Panc1 (cell line): ENCODE measurements around the gene CNBD2. TPM values are rescaled to one million over a fixed set of nuclear protein-coding genes. Genes with fewer than 3 reads are reported as not detected.

Experiments used
- ATAC-seq: fragments of 200-7000 bp; cut with Tn5 transposase; 2 replicates; pipeline ENCODE4 v1.9.1; 2020; ENCODE audit warnings: mild to moderate bottlenecking, moderate library complexity
- BruUV-seq: library from RNA; stranded (reverse); fragments of 400-500 nt; replicated peaks from 2 replicates; lab custom pipeline; 2021; lab: Mats Ljungman, UMichigan
- CTCF ChIA-PET: fragments of 300-600 bp; sonication (Branson Sonifier 250); formaldehyde crosslinking; loops from one replicate; lab custom pipeline; 2022; ENCODE audit warnings: antibody characterized with exemption; lab: Charles Lee
- POLR2A ChIA-PET: fragments of 300-600 bp; sonication (Branson Sonifier 250); formaldehyde crosslinking; loops from one replicate; lab custom pipeline; 2022; ENCODE audit warnings: antibody characterized with exemption; lab: Charles Lee
- DNase-seq: peaks from one replicate; pipeline ENCODE4 v3.0.0-alpha.2; 2010; ENCODE audit warnings: low read depth, low spot score
- H3K27ac ChIP-seq: 2 replicates; pipeline ENCODE4 v1.5.1; 2011; ENCODE audit warnings: mild to moderate bottlenecking, low read length, inconsistent platforms
- H3K27me3 ChIP-seq: fragments of 200-500 bp; sonication (Bioruptor generic); 2 replicates; pipeline ENCODE4 v1.6.0; 2014; ENCODE audit warnings: low read length, inconsistent platforms; ENCODE audit not compliant: control insufficient read depth, insufficient read depth
- H3K36me3 ChIP-seq: fragments of 200-500 bp; sonication (Bioruptor generic); 2 replicates; pipeline ENCODE4 v1.5.1; 2014; ENCODE audit warnings: inconsistent platforms, mild to moderate bottlenecking, low read length, moderate library complexity; ENCODE audit not compliant: control insufficient read depth, insufficient read depth
- H3K4me1 ChIP-seq: 2 replicates; pipeline ENCODE4 v1.5.1; 2011; ENCODE audit warnings: inconsistent platforms, mild to moderate bottlenecking, low read length, moderate library complexity; ENCODE audit not compliant: control insufficient read depth, insufficient read depth
- H3K4me3 ChIP-seq, 2 experiments: 2 replicates each; pipeline ENCODE4 v1.5.1; 2011 to 2012; ENCODE audit warnings: low read depth in 2 of 2, low read length in 2 of 2, mild to moderate bottlenecking in 2 of 2, inconsistent platforms in 1 of 2, moderate library complexity in 1 of 2
- H3K9me3 ChIP-seq: fragments of 200-500 bp; sonication (Bioruptor generic); 2 replicates; pipeline ENCODE4 v1.5.1; 2014; ENCODE audit warnings: low read depth, mild to moderate bottlenecking, inconsistent platforms, low read length, moderate library complexity; ENCODE audit not compliant: control insufficient read depth, insufficient read depth
- POLR2AphosphoS5 ChIP-seq: IDR thresholded peaks from 2 replicates; pipeline ENCODE4 v1.6.1; 2012; ENCODE audit warnings: mild to moderate bottlenecking, low read depth, low read length, moderate library complexity
- REST ChIP-seq, 2 experiments: IDR thresholded peaks; 2 replicates each; pipeline ENCODE4 v1.6.1; 2011 to 2012; ENCODE audit warnings: low read depth in 2 of 2, control low read depth in 1 of 2, low read length in 1 of 2, mild to moderate bottlenecking in 1 of 2, moderate library complexity in 1 of 2; ENCODE audit not compliant: insufficient read depth in 1 of 2
- SIN3A ChIP-seq: IDR thresholded peaks from 2 replicates; pipeline ENCODE4 v1.6.1; 2012; ENCODE audit warnings: low read depth, mild to moderate bottlenecking, low read length, moderate library complexity, borderline replicate concordance; ENCODE audit not compliant: insufficient read depth
- TCF7L2 ChIP-seq: IDR thresholded peaks from 2 replicates; pipeline ENCODE4 v1.6.1; 2011; ENCODE audit warnings: mild to moderate bottlenecking, low read depth, low read length, inconsistent platforms
- in situ Hi-C: cut with HindIII; loops from 2 replicates; pipeline ENCODE4 v1.10.0; 2016; ENCODE audit warnings: low sequenced_read_pairs, low pct_unique_long_range_greater_than_20kb
- intact Hi-C: fragments of 100-400 bp; cut with micrococcal nuclease; formaldehyde crosslinking; loops from one replicate; pipeline ENCODE4 v1.10.0; 2022; ENCODE audit not compliant: unreplicated experiment
- total RNA-seq: library from RNA; stranded (reverse); gene quantifications from one replicate; pipeline ENCODE4 v1.2.1, GENCODE V29; 2021; ENCODE audit not compliant: unreplicated experiment
- TF ChIP-seq, protein P1 (sequence below): fragments of 450-650 bp; IDR thresholded peaks from 2 replicates; pipeline ENCODE4 v1.5.1; 2017; ENCODE audit warnings: mild to moderate bottlenecking

CNBD2 gene
- total RNA-seq, 1 experiment from 2014 or later = 3.7 TPM

- no TSS peak for BruUV-seq
- ChIA-PET POLR2A (no interaction called here), CTCF (interaction anchor here (0.7 kb wide), 1 partner anchor 159 kb away, joined by 4 read pairs; no protein-coding TSS in a partner anchor)
- TF ChIP-seq POLR2AphosphoS5 (no peak), TCF7L2 (no peak), SIN3A (no peak), REST (IDR thresholded peaks at IDR 0.05; ENCODE audit: insufficient read depth in 1 of 2, low read depth in 2 of 2, low read length in 1 of 2) (no peak)
- TF ChIP-seq, protein P1, sequence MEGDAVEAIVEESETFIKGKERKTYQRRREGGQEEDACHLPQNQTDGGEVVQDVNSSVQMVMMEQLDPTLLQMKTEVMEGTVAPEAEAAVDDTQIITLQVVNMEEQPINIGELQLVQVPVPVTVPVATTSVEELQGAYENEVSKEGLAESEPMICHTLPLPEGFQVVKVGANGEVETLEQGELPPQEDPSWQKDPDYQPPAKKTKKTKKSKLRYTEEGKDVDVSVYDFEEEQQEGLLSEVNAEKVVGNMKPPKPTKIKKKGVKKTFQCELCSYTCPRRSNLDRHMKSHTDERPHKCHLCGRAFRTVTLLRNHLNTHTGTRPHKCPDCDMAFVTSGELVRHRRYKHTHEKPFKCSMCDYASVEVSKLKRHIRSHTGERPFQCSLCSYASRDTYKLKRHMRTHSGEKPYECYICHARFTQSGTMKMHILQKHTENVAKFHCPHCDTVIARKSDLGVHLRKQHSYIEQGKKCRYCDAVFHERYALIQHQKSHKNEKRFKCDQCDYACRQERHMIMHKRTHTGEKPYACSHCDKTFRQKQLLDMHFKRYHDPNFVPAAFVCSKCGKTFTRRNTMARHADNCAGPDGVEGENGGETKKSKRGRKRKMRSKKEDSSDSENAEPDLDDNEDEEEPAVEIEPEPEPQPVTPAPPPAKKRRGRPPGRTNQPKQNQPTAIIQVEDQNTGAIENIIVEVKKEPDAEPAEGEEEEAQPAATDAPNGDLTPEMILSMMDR = no peak
- Histone ChIP-seq H3K36me3 (no peaks in the 10 kb centered on the region), H3K27me3 (no peaks in the 10 kb centered on the region), H3K4me3 (no peak overlapping the region), H3K4me1 (no peaks in the 10 kb centered on the region), H3K9me3 (no peaks in the 10 kb centered on the region), H3K27ac (no peak overlapping the region)
- ATAC-seq (no peak), DNase-seq (no peak)
- in situ Hi-C loops (no loop called here), intact Hi-C loops (no loop called here)
Measured at GRCh38 chr20:35979544-35979943, 11.2 kb downstream of the CNBD2 start.

DNA sequence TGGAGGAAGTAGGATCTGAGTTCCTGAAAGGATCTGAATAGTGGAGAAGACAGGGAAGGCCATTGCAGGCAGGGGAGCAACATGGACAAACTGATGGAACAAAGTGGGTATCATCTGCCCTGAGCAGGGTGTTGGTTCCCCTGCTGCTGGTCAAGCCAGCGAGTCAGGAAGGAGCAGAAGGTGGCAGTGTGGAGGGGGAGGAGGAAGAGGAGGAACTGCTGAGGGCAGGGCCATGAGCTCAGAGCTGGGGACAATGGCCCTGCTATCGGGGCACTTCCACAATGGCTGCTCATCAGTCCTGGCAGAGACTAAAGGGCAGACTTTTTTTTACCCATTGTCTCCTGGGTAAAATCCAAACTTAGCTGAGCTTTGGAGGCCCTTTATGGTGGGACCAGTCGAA, 13.6 kb downstream of the CNBD2 start:
- ChIA-PET CTCF (interaction anchor here (1.8 kb wide), 1 partner anchor 9 kb away, joined by 4 read pairs; no protein-coding TSS in a partner anchor), POLR2A (interaction anchor here (0.6 kb wide), 1 partner anchor 11 kb away, joined by 3 read pairs; no protein-coding TSS in a partner anchor)
- Histone ChIP-seq H3K27me3 (no peaks in the 10 kb centered on the region), H3K27ac (no peak overlapping the region), H3K4me1 (no peaks in the 10 kb centered on the region), H3K4me3 (no peak overlapping the region), H3K9me3 (no peaks in the 10 kb centered on the region), H3K36me3 (no peaks in the 10 kb centered on the region)
- DNase-seq = no peak
- intact Hi-C loops = no loop called here
- BruUV-seq = no TSS peak
- in situ Hi-C loops = no loop called here
- TF ChIP-seq REST (IDR thresholded peaks at IDR 0.05; ENCODE audit: insufficient read depth in 1 of 2, low read depth in 2 of 2, low read length in 1 of 2) (no peak), SIN3A (no peak), POLR2AphosphoS5 (no peak), TCF7L2 (no peak)
- TF ChIP-seq, protein P1 = no peak
- ATAC-seq = no peak
